PFSK-1 (cell line): Measurements from ENCODE around the gene GFM1.

Experiments used
- POLR2AphosphoS5 ChIP-seq: IDR thresholded peaks from 2 replicates; pipeline ENCODE4 v1.6.1; 2012; ENCODE audit warnings: low read depth, mild to moderate bottlenecking, control low read depth, low read length, moderate library complexity
- SIN3A ChIP-seq: IDR thresholded peaks from 2 replicates; pipeline ENCODE4 v1.6.1; 2012; ENCODE audit warnings: mild to moderate bottlenecking, low read length, moderate library complexity, borderline replicate concordance; ENCODE audit not compliant: insufficient read depth
- TAF1 ChIP-seq: IDR thresholded peaks from 2 replicates; pipeline ENCODE4 v1.6.1; 2012; ENCODE audit warnings: low read length, control low read depth, borderline replicate concordance; ENCODE audit not compliant: insufficient read depth

DNA sequence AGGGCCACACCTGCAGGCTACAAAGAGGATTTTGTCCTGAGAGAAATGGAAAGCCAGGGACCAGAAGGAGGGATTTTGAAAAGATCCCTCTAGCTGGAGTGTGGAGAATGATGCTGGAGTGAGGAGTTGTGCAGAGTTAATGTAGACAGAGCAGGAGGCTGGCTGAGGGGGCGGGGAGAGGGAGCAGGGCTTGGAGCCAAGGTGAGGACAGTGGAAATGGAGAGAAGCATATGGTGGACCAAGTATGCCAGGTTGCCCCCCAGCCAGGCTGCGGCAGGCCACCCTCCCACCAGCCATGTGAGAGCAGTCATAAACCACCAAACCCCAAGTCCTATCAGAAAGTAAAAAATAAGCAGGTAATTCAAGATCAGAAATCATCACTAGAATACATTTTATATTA is 73.2 kb downstream of the GFM1 start:
- TF ChIP-seq SIN3A, result no peak
- TF ChIP-seq POLR2AphosphoS5, result no peak
- no peak for TF ChIP-seq TAF1
